BJ (cell line): ENCODE data around the gene MCM9. TPM values are rescaled to one million over a fixed set of nuclear protein-coding genes. Genes with fewer than 3 reads are reported as not detected.

Experiments
- CTCF ChIA-PET: fragments of 350-600 bp; formaldehyde crosslinking; extraction: SDS; loops from one replicate; lab custom pipeline; 2021; ENCODE audit warnings: antibody characterized with exemption, inconsistent platforms; lab: Yijun Ruan, JAX
- POLR2A ChIA-PET: fragments of 300-600 bp; sonication (Branson Sonifier 250); formaldehyde crosslinking; extraction: SDS; loops from one replicate; lab custom pipeline; 2021; ENCODE audit warnings: antibody characterized with exemption; lab: Charles Lee
- DNase-seq: peaks from one replicate; pipeline ENCODE4 v3.0.0-alpha.2; 2011; ENCODE audit warnings: low read depth
- H3K27me3 ChIP-seq: 2 replicates; pipeline ENCODE4 v1.6.0; 2011; ENCODE audit warnings: low read length; ENCODE audit not compliant: control insufficient read depth, insufficient read depth
- H3K36me3 ChIP-seq: 2 replicates; pipeline ENCODE4 v1.5.1; 2011; ENCODE audit warnings: low read length; ENCODE audit not compliant: control insufficient read depth, insufficient read depth
- H3K4me3 ChIP-seq: 2 replicates; pipeline ENCODE4 v1.5.1; 2011; ENCODE audit warnings: low read depth, mild to moderate bottlenecking, control low read depth, low read length
- polyA plus RNA-seq: library from polyadenylated mRNA; depleted of rRNA; stranded (reverse); fragments of >200 nt; gene quantifications from 2 replicates; pipeline ENCODE4 v1.2.3, GENCODE V29; 2011
- TF ChIP-seq, protein P1 (sequence below): IDR thresholded peaks from 2 replicates; pipeline ENCODE4 v1.5.1; 2011; ENCODE audit warnings: low read depth, mild to moderate bottlenecking, control low read depth, inconsistent platforms, low read length, moderate library complexity; ENCODE audit not compliant: insufficient read depth

Gene MCM9
- polyA plus RNA-seq, 1 experiment: 1.7 TPM

DNA sequence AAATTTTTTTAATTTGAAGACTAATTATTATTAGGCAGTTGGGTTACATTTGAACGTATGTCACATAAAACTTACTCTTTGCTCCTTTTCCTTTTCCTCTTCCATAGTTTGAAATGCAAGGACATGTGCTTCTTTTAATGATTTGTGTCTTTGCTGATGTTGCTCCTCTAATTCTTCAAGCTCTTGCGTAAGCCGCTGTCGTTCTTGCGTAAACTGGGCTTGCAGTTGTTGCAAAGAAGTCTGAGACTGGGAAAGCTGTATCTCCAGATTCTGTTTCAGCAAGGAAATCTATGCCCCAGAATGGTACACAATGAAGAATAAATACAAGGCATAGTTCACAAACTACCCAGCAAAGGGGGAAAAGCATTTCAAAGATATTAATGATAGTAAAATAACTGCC is 45.1 kb upstream of the MCM9 start:
- H3K36me3 ChIP-seq: no peaks in the 10 kb centered on the region
- POLR2A ChIA-PET: no interaction called here
- DNase-seq: no peak
- TF ChIP-seq, protein P1, sequence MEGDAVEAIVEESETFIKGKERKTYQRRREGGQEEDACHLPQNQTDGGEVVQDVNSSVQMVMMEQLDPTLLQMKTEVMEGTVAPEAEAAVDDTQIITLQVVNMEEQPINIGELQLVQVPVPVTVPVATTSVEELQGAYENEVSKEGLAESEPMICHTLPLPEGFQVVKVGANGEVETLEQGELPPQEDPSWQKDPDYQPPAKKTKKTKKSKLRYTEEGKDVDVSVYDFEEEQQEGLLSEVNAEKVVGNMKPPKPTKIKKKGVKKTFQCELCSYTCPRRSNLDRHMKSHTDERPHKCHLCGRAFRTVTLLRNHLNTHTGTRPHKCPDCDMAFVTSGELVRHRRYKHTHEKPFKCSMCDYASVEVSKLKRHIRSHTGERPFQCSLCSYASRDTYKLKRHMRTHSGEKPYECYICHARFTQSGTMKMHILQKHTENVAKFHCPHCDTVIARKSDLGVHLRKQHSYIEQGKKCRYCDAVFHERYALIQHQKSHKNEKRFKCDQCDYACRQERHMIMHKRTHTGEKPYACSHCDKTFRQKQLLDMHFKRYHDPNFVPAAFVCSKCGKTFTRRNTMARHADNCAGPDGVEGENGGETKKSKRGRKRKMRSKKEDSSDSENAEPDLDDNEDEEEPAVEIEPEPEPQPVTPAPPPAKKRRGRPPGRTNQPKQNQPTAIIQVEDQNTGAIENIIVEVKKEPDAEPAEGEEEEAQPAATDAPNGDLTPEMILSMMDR: no peak
- CTCF ChIA-PET: no interaction called here
- H3K4me3 ChIP-seq: no peak overlapping the region
- no peaks in the 10 kb centered on the region for H3K27me3 ChIP-seq

DNA sequence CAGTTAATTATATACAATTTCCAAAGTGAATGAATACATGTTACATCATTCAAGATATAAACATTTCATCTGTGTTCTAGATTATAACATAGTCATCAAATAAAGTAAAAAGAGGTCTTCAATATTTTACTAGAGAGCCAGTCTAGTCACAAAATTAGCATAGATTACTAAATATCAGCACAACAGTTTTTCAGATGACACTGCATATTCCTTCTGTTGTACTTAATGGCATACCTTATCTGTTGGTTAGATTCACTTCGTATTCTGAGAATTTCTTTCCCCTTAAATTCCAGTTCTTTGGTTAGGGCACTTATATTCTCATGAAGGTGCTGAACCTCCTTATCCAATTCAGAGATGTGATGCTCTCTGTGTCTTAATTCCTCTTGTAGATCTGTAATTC is 39.8 kb upstream of the MCM9 start:
- POLR2A ChIA-PET: no interaction called here
- TF ChIP-seq, protein P1: no peak
- no peaks in the 10 kb centered on the region for H3K36me3 ChIP-seq
- no peak overlapping the region for H3K4me3 ChIP-seq
- H3K27me3 ChIP-seq: no peaks in the 10 kb centered on the region
- DNase-seq: no peak
- CTCF ChIA-PET: no interaction called here

DNA sequence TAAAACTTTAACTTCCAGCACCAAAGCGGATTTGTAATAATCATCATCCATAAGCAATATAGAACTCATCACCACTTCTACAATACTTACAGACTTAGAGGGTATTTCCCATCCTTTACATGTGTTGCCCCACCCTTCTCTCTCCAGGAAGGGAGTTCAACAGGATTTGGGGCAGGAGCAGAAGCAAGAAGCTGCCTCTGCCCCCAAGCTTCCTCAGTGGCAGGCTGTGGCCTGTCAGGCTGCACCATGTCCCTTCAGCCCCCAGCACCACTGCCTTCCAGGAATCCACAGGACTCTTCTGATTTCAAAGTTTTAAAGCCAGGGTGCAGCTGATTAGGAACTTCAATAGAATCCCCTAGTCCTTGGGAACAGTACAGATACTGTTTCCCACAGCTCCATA is 36.7 kb upstream of the MCM9 start:
- H3K4me3 ChIP-seq: no peak overlapping the region
- TF ChIP-seq, protein P1: no peak
- H3K36me3 ChIP-seq: no peaks in the 10 kb centered on the region
- POLR2A ChIA-PET: no interaction called here
- no peaks in the 10 kb centered on the region for H3K27me3 ChIP-seq
- no peak for DNase-seq
- CTCF ChIA-PET: interaction anchor here (0.6 to 2.4 kb wide), 3 partner anchors 9 to 139 kb away, joined by 3 to 7 read pairs (median 3); no protein-coding TSS in a partner anchor

DNA sequence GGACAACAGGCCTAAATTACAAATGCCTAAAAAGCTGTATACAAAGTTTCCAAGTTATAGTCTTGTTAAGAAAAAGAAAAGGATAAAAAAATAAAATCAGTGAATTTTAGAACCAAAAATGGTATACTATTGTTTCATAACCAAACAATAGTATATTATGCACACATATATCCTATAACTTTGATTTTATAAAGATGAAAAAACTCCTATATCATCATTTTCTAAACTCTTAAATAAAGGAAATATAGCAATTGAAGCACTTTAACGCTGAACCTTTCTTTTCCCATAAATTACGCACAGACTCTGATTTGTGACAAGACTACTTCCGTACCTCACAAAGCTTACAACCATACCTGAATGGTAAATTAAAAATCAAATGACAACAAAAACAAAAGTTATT is 35.9 kb upstream of the MCM9 start:
- POLR2A ChIA-PET: no interaction called here
- TF ChIP-seq, protein P1: no peak
- Histone ChIP-seq H3K27me3 (no peaks in the 10 kb centered on the region), H3K36me3 (no peaks in the 10 kb centered on the region), H3K4me3 (no peak overlapping the region)
- no peak for DNase-seq
- CTCF ChIA-PET: interaction anchor here (1.4 to 2.4 kb wide), 2 partner anchors 53 to 139 kb away, joined by 4 to 7 read pairs; no protein-coding TSS in a partner anchor

DNA sequence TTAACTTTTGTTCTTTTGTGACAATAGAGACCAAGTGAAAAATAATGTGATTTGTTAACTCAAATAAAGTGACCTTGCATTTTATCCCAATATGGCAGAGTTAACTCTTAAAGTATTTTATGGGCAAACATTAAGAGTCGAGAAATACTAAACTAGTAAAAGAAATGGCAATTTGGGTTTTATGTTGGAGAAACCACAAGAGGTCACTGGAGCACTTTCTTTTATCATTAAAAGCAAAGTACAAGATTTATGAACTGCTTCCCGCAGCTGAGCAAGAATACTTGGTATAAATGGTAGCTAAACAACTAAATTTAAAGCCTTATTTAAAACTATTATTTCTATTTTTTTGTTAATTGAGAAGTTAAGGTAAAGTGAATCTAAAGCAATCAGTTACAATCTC is 33.5 kb upstream of the MCM9 start:
- Histone ChIP-seq H3K36me3 (no peaks in the 10 kb centered on the region), H3K27me3 (no peaks in the 10 kb centered on the region), H3K4me3 (no peak overlapping the region)
- TF ChIP-seq, protein P1: peak; percentile 13; the same call in 1 of the 2 replicates
- ChIA-PET CTCF (interaction anchor here (0.9 to 1.7 kb wide), 4 partner anchors 10 to 142 kb away, joined by 3 to 11 read pairs (median 3); no protein-coding TSS in a partner anchor), POLR2A (no interaction called here)
- no peak for DNase-seq
